ENCODE measurements around the gene MTMR12. TPM values are rescaled to one million over a fixed set of nuclear protein-coding genes. Genes with fewer than 3 reads are reported as not detected.
A peak's percentile ranks its signal among the peaks of the same experiment; 100 is the strongest.

The MTMR12 gene
- total and polyA plus RNA-seq, 2 of the 13 experiments (the other 11 are each of a cell fraction or from before 2014, with no cell fraction given) = 23.4 to 36.6 TPM

DNA sequence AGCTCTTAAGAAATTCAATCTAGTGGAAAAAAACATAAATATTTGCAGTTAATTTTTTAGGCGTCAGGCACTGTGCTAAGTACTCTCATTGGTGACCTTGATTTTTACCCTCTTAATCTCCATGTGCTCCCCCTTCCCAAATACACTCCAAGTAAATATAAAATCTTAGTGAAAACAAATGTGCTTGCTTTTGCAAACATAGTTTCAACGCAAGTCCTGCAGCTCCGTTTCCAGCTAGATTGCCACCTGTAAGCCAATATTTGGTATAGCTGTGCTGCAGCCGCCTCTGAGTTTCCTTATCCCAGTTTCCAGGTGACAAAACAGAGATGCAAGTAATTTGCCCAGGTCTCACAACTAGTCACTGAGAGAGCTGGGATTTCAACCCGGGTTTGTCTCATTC, 1.9 kb upstream of the MTMR12 start (continued):
- TF ChIP-seq MAZ (IDR thresholded peaks at IDR 0.05; ENCODE audit: borderline replicate concordance, low read depth, low read length) = no peak
- TF ChIP-seq MAZ (CRISPR knock-in tag; IDR thresholded peaks at IDR 0.05; ENCODE audit: low read depth) = no peak
- TF ChIP-seq NCOR1 (IDR thresholded peaks at IDR 0.05; ENCODE audit: borderline replicate concordance, low read length) = peak; percentile 38; the same call in 1 of the 2 replicates
- TF ChIP-seq SMAD1 (CRISPR knock-in tag; IDR thresholded peaks at IDR 0.05; ENCODE audit: borderline replicate concordance, low read depth) = no peak
- peak; percentile 18; the same call in 1 of the 2 replicates for TF ChIP-seq KMT2A (CRISPR knock-in tag; IDR thresholded peaks at IDR 0.05)
- TF ChIP-seq, protein P1, sequence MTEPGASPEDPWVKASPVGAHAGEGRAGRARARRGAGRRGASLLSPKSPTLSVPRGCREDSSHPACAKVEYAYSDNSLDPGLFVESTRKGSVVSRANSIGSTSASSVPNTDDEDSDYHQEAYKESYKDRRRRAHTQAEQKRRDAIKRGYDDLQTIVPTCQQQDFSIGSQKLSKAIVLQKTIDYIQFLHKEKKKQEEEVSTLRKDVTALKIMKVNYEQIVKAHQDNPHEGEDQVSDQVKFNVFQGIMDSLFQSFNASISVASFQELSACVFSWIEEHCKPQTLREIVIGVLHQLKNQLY (CRISPR knock-in tag; IDR thresholded peaks at IDR 0.05) = no peak
- no peak for TF ChIP-seq ELF4 (CRISPR knock-in tag; IDR thresholded peaks at IDR 0.05; ENCODE audit: borderline replicate concordance)
- TF ChIP-seq CERS6 (CRISPR knock-in tag; IDR thresholded peaks at IDR 0.05) = no peak
- no peak for TF ChIP-seq ZNF138 (CRISPR knock-in tag; IDR thresholded peaks at IDR 0.05; ENCODE audit: low read depth)
- TF ChIP-seq, protein P2, sequence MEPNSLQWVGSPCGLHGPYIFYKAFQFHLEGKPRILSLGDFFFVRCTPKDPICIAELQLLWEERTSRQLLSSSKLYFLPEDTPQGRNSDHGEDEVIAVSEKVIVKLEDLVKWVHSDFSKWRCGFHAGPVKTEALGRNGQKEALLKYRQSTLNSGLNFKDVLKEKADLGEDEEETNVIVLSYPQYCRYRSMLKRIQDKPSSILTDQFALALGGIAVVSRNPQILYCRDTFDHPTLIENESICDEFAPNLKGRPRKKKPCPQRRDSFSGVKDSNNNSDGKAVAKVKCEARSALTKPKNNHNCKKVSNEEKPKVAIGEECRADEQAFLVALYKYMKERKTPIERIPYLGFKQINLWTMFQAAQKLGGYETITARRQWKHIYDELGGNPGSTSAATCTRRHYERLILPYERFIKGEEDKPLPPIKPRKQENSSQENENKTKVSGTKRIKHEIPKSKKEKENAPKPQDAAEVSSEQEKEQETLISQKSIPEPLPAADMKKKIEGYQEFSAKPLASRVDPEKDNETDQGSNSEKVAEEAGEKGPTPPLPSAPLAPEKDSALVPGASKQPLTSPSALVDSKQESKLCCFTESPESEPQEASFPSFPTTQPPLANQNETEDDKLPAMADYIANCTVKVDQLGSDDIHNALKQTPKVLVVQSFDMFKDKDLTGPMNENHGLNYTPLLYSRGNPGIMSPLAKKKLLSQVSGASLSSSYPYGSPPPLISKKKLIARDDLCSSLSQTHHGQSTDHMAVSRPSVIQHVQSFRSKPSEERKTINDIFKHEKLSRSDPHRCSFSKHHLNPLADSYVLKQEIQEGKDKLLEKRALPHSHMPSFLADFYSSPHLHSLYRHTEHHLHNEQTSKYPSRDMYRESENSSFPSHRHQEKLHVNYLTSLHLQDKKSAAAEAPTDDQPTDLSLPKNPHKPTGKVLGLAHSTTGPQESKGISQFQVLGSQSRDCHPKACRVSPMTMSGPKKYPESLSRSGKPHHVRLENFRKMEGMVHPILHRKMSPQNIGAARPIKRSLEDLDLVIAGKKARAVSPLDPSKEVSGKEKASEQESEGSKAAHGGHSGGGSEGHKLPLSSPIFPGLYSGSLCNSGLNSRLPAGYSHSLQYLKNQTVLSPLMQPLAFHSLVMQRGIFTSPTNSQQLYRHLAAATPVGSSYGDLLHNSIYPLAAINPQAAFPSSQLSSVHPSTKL (CRISPR knock-in tag; IDR thresholded peaks at IDR 0.05) = peak; percentile 90
- TF ChIP-seq ETS1 (CRISPR knock-in tag; IDR thresholded peaks at IDR 0.05) = no peak
- 0 out of 2 replicates have a peak, but pooled peaks have one; percentile 15 for TF ChIP-seq NKX3-1 (CRISPR knock-in tag; IDR thresholded peaks at IDR 0.05)
- peak; percentile 54; the same call in 1 of the 2 replicates for TF ChIP-seq AHDC1 (CRISPR knock-in tag; IDR thresholded peaks at IDR 0.05; ENCODE audit: borderline replicate concordance)
- no peak for TF ChIP-seq ETV6 (CRISPR knock-in tag; conservative IDR thresholded peaks at IDR 0.05)

Data from HepG2 (cell line).